Kidney epithelial cell (primary cell): Measurements from ENCODE around the gene SLC25A21. TPM values are rescaled to one million over a fixed set of nuclear protein-coding genes. Genes with fewer than 3 reads are reported as not detected.
"Not testable (repeated sequence)": the region's sequence is repeated elsewhere in the genome, so short reads cannot be mapped to it uniquely, and the experiment has no call there.

Source experiments
- DNase-seq: peaks from one replicate; pipeline ENCODE4 v3.0.0-alpha.2; 2010; ENCODE audit warnings: low read depth
- H3K27me3 ChIP-seq: 2 replicates; pipeline ENCODE4 v1.6.0; 2011; ENCODE audit warnings: low read length; ENCODE audit not compliant: control insufficient read depth, insufficient read depth
- H3K36me3 ChIP-seq: 2 replicates; pipeline ENCODE4 v1.5.1; 2011; ENCODE audit warnings: low read length; ENCODE audit not compliant: control insufficient read depth, insufficient read depth
- H3K4me3 ChIP-seq: 2 replicates; pipeline ENCODE4 v1.5.1; 2011; ENCODE audit warnings: low read depth, mild to moderate bottlenecking, control low read depth, low read length
- total RNA-seq: library from RNA; depleted of rRNA; stranded (reverse); fragments of >200 nt; gene quantifications from 2 replicates; pipeline ENCODE4 v1.2.3, GENCODE V29; 2015
- TF ChIP-seq, protein P1 (sequence below): IDR thresholded peaks from 2 replicates; pipeline ENCODE4 v1.5.1; 2011; ENCODE audit warnings: mild to moderate bottlenecking, moderate library complexity, low read length, control low read depth, inconsistent platforms; ENCODE audit not compliant: insufficient read depth, poor library complexity, severe bottlenecking

Gene SLC25A21
- 2.1 and 51.1 TPM in 2 replicates for total RNA-seq

GRCh38 chr14:37172024-37172869 lies at the start of gene SLC25A21:
SLC25A21 (minus strand) TSS chr14:37172606.
- no peaks in the 10 kb centered on the region for H3K27me3 ChIP-seq
- peak; percentile 35 for DNase-seq
- H3K36me3 ChIP-seq: no peaks in the 10 kb centered on the region
- TF ChIP-seq, protein P1, sequence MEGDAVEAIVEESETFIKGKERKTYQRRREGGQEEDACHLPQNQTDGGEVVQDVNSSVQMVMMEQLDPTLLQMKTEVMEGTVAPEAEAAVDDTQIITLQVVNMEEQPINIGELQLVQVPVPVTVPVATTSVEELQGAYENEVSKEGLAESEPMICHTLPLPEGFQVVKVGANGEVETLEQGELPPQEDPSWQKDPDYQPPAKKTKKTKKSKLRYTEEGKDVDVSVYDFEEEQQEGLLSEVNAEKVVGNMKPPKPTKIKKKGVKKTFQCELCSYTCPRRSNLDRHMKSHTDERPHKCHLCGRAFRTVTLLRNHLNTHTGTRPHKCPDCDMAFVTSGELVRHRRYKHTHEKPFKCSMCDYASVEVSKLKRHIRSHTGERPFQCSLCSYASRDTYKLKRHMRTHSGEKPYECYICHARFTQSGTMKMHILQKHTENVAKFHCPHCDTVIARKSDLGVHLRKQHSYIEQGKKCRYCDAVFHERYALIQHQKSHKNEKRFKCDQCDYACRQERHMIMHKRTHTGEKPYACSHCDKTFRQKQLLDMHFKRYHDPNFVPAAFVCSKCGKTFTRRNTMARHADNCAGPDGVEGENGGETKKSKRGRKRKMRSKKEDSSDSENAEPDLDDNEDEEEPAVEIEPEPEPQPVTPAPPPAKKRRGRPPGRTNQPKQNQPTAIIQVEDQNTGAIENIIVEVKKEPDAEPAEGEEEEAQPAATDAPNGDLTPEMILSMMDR: no peak
- peak within 1 kb of the TSS; percentile 61 for H3K4me3 ChIP-seq

GRCh38 chr14:37221073-37221472 lies 48.7 kb upstream of the SLC25A21 start:
- TF ChIP-seq, protein P1: no peak
- no peak for DNase-seq
- H3K36me3 ChIP-seq: no peaks in the 10 kb centered on the region
- no peak overlapping the region for H3K4me3 ChIP-seq
- no peaks in the 10 kb centered on the region for H3K27me3 ChIP-seq

GRCh38 chr14:37215345-37215744 lies 42.9 kb upstream of the SLC25A21 start:
- no peaks in the 10 kb centered on the region for H3K36me3 ChIP-seq
- TF ChIP-seq, protein P1: no peak
- H3K27me3 ChIP-seq: no peaks in the 10 kb centered on the region
- DNase-seq: no peak
- no peak overlapping the region for H3K4me3 ChIP-seq

DNA sequence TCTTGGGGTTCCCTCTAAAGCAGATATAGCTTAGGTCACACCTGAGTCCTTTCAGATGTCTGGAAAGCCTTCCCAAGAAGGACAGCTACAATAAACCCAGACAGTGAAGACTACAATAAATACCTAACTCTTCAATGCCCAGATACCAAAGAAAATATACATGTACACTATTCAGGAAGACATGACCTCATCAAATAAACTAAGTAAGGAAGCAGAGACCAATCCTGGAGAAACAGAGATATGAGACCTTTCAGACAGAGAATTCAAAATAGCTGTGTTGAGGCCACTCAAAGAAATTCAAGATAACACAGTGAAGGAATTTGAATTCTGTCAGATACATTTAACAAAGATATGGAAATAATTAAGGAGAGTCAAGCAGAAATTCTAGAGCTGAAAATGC lies 40.6 kb upstream of the SLC25A21 start:
- H3K4me3 ChIP-seq: no peak overlapping the region
- no peaks in the 10 kb centered on the region for H3K27me3 ChIP-seq
- TF ChIP-seq, protein P1: no peak
- H3K36me3 ChIP-seq: no peaks in the 10 kb centered on the region
- no peak for DNase-seq

- no peak for DNase-seq
- Histone ChIP-seq H3K36me3 (no peaks in the 10 kb centered on the region), H3K4me3 (no peak overlapping the region), H3K27me3 (no peaks in the 10 kb centered on the region)
- TF ChIP-seq, protein P1: no peak
Measured at GRCh38 chr14:37210448-37210847, 38.0 kb upstream of the SLC25A21 start.

GRCh38 chr14:37209617-37210016 lies 37.2 kb upstream of the SLC25A21 start:
- H3K4me3 ChIP-seq, DNase-seq, H3K36me3 ChIP-seq, H3K27me3 ChIP-seq: not testable (repeated sequence)

- H3K27me3 ChIP-seq, DNase-seq, H3K36me3 ChIP-seq, H3K4me3 ChIP-seq: not testable (repeated sequence)
Measured at GRCh38 chr14:37205623-37206605, 33.5 kb upstream of the SLC25A21 start.
